ENCODE results near the gene RTP4.
"Not testable (repeated sequence)": the region's sequence is repeated elsewhere in the genome, so short reads cannot be mapped to it uniquely, and the experiment has no call there.

The RTP4 gene

DNA sequence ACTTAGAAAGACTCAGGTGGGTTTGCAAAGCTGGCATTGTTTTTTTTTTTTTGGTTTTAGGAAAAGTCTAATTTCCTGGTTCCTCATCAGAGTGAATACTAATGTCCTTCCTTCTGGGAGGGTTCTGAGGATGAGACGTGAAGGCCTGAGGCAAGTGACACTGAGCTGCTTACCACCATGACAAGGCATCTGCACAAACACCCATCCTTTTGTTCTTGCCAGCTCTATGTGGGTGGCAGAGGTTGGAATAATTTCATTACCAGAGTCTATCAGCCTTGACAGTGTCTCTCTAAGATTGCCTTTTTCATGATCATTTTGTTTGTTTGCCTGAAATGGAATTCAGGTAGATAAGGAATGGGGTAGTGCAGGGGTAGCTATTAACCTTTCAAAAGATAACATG is 17.1 kb downstream of the RTP4 start:
- DNase-seq (ENCODE audit: low read depth): no peak
- TF ChIP-seq, protein P1, sequence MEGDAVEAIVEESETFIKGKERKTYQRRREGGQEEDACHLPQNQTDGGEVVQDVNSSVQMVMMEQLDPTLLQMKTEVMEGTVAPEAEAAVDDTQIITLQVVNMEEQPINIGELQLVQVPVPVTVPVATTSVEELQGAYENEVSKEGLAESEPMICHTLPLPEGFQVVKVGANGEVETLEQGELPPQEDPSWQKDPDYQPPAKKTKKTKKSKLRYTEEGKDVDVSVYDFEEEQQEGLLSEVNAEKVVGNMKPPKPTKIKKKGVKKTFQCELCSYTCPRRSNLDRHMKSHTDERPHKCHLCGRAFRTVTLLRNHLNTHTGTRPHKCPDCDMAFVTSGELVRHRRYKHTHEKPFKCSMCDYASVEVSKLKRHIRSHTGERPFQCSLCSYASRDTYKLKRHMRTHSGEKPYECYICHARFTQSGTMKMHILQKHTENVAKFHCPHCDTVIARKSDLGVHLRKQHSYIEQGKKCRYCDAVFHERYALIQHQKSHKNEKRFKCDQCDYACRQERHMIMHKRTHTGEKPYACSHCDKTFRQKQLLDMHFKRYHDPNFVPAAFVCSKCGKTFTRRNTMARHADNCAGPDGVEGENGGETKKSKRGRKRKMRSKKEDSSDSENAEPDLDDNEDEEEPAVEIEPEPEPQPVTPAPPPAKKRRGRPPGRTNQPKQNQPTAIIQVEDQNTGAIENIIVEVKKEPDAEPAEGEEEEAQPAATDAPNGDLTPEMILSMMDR (IDR thresholded peaks at IDR 0.05; ENCODE audit: control insufficient read depth, insufficient read depth, low read depth, low read length, missing control alignments): no peak
- no peak overlapping the region for H3K4me3 ChIP-seq (ENCODE audit: control insufficient read depth, low read depth, low read length)

DNA sequence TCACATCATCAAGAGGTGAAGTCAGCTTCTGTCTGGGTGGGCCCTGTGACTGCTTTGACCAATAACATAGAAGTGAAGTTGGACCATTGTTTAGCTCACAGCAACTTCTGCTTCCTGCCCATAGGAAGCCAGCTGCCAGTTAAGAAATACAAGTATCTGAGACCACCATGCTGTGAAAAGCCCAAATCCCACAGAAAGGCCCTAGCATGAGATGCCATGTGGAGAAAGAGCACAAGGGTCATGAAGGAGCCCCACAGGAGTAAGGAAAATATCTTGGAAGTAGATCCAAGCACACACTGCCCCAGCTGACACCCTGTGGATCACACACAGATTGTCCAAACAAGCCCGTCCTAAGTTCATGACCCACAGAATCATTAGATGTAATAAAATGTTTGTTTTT is 28.5 kb downstream of the RTP4 start:
- no peak overlapping the region for H3K4me3 ChIP-seq (ENCODE audit: control insufficient read depth, low read depth, low read length)
- no peak for DNase-seq (ENCODE audit: low read depth)
- TF ChIP-seq, protein P1 (IDR thresholded peaks at IDR 0.05; ENCODE audit: control insufficient read depth, insufficient read depth, low read depth, low read length, missing control alignments): no peak

DNA sequence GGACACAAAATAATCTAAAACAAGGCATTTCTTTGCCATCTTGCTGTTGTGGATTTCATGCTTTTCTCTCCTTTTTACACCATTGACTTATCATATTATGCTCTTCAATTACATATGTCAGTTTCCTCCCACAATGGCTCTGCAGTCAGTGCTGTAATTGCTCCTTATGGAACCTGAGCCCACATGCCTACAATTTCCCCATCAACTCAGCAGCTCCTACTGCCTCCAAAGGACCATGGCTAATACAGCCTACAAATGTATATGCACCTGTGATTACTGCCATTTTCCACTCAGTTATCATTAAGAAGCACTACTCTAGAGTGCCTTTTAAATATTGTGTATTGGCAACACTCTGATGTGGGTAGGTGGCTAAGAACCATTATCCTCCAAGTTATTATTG is 30.8 kb downstream of the RTP4 start:
- no peak for DNase-seq (ENCODE audit: low read depth)
- H3K4me3 ChIP-seq (ENCODE audit: control insufficient read depth, low read depth, low read length): no peak overlapping the region
- TF ChIP-seq, protein P1 (IDR thresholded peaks at IDR 0.05; ENCODE audit: control insufficient read depth, insufficient read depth, low read depth, low read length, missing control alignments): no peak

DNA sequence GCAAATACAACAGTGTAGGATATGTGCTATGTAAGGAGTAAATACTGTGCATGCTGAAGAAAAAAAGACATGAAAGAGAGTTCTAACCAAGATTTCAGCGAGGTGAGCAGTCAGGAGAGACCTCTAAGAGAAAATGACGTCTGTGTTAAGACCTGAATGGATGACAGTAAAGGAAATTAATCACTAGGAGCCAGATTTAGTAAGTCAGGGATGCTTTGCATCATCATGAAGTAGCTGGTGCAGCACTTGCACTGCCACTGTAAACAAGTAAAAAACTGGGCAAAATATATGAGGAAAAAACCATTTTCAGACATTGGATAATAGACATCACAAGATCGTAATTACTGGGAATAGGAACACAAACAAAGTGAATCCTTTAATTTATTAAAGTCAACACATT is 32.6 kb downstream of the RTP4 start:
- no peak overlapping the region for H3K4me3 ChIP-seq (ENCODE audit: control insufficient read depth, low read depth, low read length)
- TF ChIP-seq, protein P1 (IDR thresholded peaks at IDR 0.05; ENCODE audit: control insufficient read depth, insufficient read depth, low read depth, low read length, missing control alignments): no peak
- no peak for DNase-seq (ENCODE audit: low read depth)

DNA sequence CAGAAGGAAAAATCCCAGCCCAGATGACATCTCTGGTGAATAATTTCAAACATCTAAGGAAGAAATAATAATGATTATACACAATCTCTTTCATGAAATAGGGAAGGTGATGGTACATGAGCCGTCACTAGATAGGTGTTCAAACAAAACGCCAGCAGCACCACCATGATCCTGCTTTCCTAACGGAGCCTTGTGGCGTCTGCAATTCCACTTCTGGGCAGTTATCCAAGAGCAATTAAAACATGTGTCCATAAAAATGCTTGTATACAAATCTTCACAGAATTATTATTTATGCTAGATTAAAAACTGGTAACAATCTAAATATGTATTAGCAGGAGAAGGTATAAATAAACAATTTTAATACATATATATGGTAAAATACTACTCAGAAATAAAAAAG is 33.7 kb downstream of the RTP4 start:
- no peak overlapping the region for H3K4me3 ChIP-seq (ENCODE audit: control insufficient read depth, low read depth, low read length)
- TF ChIP-seq, protein P1 (IDR thresholded peaks at IDR 0.05; ENCODE audit: control insufficient read depth, insufficient read depth, low read depth, low read length, missing control alignments): no peak
- DNase-seq (ENCODE audit: low read depth): no peak

DNA sequence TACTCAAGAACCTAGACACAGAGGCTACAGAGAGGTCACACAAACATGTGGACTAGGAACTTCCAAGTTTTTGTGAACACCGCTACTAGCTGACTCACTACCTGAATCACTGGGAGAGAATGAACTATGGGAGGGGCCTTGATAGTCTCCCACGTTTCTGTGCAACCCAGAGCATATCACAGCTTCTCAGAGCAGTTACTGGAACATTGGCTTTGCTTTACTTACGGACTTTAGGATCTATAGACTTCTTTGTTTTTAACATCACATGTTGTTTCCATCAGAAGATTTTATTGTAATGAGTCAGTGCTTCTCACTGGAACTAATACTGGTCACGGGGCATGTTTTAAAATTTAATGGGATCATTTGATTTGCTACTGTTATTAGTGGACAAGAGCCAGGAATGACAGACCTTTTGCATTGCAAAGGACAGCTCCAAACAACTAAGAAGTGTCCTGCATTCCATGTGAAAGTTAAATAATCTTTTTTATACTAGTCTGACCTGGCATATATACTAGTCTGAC is 35.6 kb downstream of the RTP4 start:
- no peak overlapping the region for H3K4me3 ChIP-seq (ENCODE audit: control insufficient read depth, low read depth, low read length)
- peak; percentile 67 for DNase-seq (ENCODE audit: low read depth)
- TF ChIP-seq, protein P1 (IDR thresholded peaks at IDR 0.05; ENCODE audit: control insufficient read depth, insufficient read depth, low read depth, low read length, missing control alignments): no peak

DNA sequence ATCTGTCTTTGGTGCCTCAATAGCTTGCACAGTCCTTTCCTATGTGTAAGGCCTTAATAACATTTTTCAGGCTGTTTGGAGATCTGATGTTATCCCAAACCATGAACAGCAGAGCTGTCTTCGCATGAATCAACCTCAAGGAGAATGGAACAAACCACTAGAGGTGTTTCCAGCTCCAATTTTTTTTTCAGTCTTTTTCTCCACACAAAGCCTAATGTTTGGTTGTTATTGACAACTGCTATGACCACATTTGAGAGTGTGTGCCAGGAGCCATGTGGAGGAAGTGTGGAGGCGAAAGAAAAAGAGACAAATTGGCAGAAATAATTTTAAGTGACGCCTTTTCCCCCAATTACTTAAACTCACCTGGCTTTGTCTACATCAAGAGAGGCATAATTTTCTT is 38.7 kb downstream of the RTP4 start:
- DNase-seq (ENCODE audit: low read depth): no peak
- TF ChIP-seq, protein P1 (IDR thresholded peaks at IDR 0.05; ENCODE audit: control insufficient read depth, insufficient read depth, low read depth, low read length, missing control alignments): no peak

DNA sequence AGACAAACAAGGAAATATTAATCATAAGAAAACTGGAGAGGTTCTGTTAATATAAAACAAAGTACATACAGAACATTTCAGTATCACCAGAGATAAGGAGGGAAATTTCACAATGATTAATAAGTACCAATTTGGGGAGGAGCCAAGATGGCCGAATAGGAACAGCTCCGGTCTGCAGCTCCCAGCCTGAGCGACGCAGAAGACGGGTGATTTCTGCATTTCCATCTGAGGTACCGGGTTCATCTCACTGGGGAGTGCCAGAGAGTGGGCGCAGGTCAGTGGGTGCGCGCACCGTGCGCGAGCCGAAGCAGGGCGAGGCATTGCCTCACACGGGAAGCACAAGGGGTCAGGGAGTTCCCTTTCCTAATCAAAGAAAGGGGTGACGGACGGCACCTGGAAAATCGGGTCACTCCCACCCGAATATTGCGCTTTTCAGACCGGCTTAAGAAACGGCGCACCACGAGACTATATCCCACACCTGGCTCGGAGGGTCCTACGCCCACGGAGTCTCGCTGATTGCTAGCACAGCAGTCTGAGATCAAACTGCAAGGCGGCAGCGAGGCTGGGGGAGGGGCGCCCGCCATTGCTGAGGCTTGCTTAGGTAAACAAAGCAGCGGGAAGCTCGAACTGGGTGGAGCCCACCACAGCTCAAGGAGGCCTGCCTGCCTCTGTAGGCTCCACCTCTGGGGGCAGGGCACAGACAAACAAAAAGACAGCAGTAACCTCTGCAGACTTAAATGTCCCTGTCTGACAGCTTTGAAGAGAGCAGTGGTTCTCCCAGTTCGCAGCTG is 44.0 kb downstream of the RTP4 start:
- DNase-seq (ENCODE audit: low read depth); H3K4me3 ChIP-seq (ENCODE audit: control insufficient read depth, low read depth, low read length): not testable (repeated sequence)

More for the DNA sequence above, 38.7 kb downstream of the RTP4 start:
- H3K4me3 ChIP-seq (ENCODE audit: control insufficient read depth, low read depth, low read length): no peak overlapping the region

Data from AG09309 (cell line).